AML-193 (cell line): ENCODE results near the gene ZNF599.
"Not testable (repeated sequence)": the region's sequence is repeated elsewhere in the genome, so short reads cannot be mapped to it uniquely, and the experiment has no call there.

Experiments used
- DNase-seq, 2 experiments: peaks; one replicate each; lab custom pipeline; 2025; lab: John Stamatoyannopoulos, UW

Gene ZNF599

DNA sequence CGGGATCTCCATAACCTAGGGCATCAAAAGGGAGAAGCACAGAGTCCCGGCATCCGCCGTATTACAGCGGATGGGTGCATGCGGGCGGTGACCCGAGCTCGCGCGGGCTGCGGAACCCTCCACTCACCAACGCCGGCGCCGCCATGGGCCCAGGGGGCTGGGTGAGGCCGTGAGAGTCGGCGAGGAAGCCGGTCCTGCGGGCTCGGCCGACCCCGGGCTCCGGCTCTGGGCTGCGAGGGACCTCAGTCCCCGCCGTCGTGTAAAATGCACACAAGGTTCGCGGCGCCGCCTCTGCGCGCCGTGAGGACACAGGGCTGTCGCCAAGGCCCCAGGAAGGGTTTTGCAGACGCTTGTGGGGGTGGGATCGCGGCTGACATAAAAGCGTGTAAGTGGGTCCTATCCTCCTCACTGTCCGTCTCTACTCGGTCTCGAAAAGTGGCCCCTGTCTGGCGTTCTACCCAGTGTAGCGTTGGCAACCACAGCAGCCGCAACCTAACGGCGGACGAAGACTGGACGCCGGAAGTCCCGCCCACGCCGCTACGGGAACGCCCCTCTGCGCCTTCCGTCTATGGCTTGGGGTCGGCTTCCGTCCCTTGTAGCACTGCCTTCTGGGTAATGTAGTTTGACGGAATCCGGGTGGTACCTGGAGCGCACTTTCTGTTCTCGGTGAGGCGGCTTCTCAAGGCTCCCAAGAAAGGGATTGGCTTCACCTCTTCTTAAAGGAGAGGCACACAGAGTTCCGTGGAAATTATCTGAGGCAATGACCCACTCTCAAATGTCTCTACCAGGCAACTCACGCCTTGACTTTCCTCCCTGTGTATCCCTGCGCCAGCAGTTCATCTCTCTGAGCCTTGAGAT lies at the start of gene ZNF599:
ZNF599 (minus strand) TSS at position 519 of the 858 bp plus-strand sequence; CDS start at position 145, 374 bp downstream.
- DNase-seq = peak; percentile 76 to 78

DNA sequence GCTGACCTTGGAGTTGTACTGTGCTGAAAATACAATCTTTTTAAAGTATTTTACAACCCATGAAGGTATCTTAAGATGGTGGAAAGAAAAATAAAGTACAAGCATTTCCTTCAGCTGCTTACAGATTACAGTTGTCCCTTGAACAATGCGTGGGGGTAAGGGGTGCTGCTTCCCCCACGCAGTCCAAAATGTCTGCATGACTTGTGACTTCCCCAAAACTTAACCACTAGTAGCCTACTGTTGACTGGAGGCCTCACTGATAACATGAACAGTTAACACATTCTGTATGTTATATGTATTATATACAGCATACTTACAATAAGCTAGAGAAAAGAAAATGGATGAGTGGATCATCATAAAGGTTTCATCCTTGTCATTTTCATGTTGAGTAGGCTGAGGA lies 45.3 kb upstream of the ZNF599 start:
- no peak for DNase-seq

- DNase-seq = no peak
Observed at GRCh38 chr19:34816708-34817107, 43.7 kb upstream of the ZNF599 start.

- no peak for DNase-seq
Observed at GRCh38 chr19:34808566-34808965, 35.6 kb upstream of the ZNF599 start.

DNA sequence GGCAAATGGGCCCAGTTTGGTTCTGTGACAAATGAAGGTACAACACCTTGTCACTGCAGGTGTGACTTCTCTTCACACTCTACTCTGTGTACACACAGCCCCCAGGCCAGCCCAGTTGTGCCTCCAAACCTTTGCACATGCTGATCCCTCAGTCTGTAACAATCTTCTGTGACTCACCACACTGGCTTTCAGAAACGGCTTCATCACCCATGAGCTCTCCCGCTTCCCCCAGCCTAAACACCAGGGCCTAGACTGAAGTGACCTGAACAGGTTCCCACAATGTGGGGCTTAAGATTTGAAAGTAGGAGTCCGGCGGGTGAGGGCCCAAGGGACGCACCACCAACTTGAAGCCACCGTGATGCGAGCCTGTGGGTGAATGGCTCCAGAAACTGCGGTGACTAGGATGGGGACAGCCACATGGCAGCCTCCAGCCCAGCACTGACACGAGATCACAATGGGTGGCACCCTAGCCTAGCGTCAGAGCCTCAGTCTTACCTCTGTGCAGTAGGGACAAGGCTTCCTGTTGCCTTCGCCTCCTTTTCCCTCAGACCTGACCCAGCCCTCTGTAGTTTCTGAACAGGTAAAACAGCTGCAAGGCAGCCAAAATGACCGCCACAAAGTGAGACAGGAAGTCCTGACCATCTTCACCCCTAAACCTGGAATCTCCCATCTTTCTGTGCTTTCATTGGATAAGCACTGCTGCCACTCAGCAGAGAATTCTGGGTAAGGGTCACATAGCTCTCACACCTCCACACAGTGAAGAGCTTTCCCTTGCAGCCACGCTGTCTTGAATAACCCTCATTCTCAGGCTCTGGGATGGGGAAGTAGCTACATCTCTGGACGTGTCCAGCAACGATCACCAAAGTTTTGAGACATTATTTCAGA lies 34.2 kb upstream of the ZNF599 start:
- no peak for DNase-seq

- no peak for DNase-seq
Observed at GRCh38 chr19:34804115-34804514, 31.1 kb upstream of the ZNF599 start.

- DNase-seq = not testable (repeated sequence)
Observed at GRCh38 chr19:34796953-34797352, 23.9 kb upstream of the ZNF599 start.

GRCh38 chr19:34794066-34794960 lies 21.3 kb upstream of the ZNF599 start:
- no peak for DNase-seq

DNA sequence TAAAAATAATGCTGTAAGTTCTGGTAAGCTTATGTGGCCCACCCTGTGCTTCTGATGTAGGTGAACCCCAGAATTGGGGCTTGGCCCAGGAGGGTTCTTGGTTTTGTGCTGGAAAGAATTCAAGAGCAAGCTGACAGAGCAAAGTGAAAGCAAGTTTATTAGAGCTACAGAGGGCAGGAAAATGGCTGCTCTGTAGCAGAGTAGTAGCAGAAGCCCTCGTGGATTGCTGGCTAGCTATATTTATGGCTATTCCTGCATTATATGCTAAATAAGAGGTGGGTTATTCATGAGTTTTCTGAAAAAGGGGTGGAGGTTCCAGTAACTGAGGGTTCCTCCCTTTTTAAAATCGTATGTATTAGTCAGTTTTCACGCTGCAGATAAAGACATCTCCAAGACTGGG lies 20.6 kb upstream of the ZNF599 start:
- DNase-seq = no peak

GRCh38 chr19:34788074-34788473 lies 15.1 kb upstream of the ZNF599 start:
- DNase-seq = no peak

DNA sequence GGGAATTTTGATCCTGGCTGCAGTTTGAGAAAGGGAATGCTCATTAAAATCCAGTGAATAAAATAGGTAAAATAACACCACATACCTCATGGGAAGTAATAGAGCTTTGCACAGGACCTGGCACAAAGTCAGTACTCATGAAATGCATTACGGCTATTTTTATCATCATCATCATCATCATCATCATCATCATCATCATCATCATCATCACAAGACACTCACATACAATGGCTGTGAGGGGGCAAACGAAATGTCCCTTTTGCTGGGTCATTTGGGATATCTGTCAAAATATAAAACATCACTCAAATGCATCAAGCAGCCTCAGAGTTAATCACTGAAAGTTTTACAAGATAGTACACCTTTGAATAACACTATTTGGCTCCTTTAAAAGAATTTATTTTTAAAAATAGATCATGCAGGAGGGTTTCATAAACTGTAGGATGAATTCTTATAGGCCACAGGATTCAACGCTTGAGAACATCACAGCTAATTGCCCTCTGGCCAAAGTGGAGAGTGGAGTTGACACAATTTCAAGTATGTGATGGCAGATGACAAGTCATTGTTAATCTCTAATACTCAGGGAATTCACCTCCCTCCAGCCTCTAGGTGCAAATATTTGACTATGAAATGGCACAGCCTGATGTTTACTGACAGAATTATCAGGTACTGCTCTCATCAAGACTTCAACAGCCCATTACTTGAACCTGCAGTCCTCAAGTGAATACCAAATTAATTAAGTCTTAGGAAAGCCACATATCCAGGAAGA lies 14.2 kb upstream of the ZNF599 start:
- DNase-seq = no peak

DNA sequence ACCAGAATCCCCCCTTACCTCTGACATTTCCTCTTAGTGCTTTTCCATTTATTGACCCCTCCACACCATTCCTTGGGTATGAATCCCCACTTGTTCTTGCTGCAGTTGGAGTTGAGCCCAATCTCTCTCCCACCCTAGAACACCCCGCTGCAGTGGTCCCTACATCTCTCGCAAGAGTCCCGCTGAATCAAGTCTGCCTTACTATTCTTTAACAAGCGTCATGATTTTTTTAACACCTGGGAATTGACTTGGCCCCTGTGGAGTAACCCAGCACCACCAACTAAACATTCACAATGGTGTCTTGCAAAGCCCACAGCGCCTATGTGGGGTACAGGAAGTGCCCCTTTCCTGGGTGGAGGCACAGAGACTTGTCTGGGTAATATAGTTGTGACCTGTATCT lies 13.2 kb upstream of the ZNF599 start:
- DNase-seq = no peak

DNA sequence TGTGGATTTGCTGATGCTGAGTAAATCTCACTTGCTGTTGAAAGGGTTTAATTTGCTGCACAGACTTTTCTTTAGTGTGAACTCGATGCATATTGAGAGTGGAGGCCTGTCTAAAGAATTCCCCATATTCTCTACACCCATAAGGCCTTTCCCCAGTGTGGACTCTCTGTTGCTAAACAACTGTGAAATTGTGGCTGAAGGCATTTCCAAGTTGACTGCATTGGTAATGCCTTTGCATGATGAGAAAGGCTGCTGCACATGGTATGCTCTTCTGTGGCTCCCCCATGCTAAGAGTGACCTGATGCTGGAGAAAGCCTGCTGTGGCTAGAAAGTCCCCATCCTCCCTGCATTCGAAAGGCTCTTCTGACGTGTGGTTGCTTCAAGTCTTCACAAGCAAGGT lies 6.6 kb upstream of the ZNF599 start:
- DNase-seq = no peak

- no peak for DNase-seq
Observed at GRCh38 chr19:34778342-34778741, 5.3 kb upstream of the ZNF599 start.

DNA sequence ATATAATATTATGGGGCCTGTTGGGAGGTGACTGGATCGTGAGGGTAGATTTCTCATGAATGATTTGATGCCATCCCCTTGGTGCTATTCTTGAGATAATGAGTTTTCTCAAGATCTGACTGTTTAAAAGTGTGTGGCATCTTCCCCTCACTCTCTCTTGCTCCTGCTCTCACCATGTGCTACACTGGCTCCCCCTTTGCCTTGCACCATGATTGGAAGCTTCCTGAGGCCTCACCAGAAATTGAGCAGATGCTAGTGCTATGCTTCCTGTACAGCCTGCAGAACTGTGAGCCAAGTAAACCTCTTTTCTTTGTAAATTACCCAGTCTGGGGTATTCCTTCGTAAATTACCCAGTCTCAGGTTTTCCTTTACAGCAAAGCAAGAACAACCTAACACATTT lies 1.8 kb upstream of the ZNF599 start:
- no peak for DNase-seq

DNA sequence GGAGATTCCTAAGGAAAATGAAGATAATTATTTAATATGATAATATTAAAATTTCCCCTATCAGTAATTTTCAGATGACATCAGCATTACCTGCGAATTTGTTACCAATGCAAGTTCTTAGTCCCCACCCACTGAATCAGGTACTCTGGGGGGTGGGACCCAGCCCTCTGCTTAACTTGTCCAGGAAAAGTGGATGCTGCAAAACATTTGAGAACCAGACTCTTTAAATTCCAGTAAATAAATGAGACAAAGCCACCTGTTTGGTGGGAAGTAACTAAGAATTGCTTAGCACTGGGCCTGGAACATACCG lies 495 bp upstream of the ZNF599 start:
- no peak for DNase-seq

DNA sequence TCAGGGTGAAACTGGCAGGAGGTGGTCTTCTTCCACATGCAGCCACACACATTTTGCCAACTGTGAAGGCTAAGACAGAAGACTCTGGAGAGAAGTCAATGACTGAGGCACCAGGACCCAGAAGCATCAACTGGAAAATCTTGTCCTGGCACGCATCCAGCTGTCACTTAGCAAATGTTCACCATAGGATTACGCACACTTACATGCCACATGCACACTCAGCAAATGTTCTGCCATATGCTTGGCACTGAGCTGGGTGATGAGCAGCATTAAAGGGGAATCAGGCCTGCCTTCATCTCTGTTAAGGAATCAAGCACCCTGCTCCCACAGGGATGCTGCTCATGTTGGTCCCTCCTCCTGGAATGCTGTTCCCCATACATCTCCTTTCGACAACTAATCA lies 5.1 kb downstream of the ZNF599 start:
- DNase-seq = no peak

DNA sequence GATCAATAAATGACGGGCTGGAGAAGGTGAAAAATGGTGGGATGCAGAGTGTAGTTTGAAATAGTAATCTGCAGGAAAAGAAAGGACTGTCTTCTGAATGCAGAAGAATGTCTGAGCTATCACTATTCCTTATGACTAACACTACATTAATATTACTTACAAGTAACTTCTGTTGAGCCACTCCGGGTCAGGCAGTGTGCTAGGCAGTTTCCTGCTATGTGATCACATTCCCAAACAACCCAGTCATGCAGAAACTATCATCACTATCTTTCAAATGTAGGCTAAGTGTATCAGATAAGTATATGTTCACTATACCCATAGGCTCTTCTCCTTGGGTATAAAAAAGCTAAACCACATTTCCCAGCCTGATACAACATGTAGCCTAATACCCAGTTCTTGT lies 6.6 kb downstream of the ZNF599 start:
- DNase-seq = no peak

- DNase-seq = no peak
Observed at GRCh38 chr19:34759218-34759917, 13.6 kb downstream of the ZNF599 start.

DNA sequence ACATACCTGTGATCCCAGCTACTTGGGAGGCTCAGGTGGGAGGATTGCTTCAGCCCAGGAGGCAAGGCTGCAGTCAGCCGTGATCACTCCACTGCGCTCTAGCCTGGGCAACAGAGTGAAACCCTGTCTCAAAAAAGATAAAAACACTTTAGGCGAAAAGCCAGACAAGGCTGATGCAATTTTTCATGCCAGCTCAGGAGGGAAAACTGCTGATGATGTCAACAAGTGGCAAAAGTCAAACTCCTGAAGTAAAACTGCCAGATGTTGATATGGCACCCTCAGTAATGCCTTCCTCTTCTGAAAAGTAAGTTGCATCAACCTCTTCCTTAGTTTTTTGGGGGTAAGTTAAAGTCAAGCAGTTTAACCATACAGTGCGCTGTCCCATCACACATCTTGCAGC lies 15.6 kb downstream of the ZNF599 start:
- DNase-seq = no peak
